Muscle of back (tissue), 11 donors: ENCODE data around the gene SPECC1L. TPM values are rescaled to one million over a fixed set of nuclear protein-coding genes. Genes with fewer than 3 reads are reported as not detected.

ENCODE experiments used
- DNase-seq, 3 donors: peaks; one replicate each; pipeline versions ENCODE4 v3.0.0 to v3.0.0-alpha.2; 2013
- polyA plus RNA-seq, 10 donors: library from polyadenylated mRNA; unstranded; fragments of 120-200 nt; gene quantifications; one replicate each; pipeline ENCODE4 v1.2.1, GENCODE V29; 2013; ENCODE audit not compliant: insufficient read length in 10 of 10

The SPECC1L gene
- polyA plus RNA-seq, 10 donors = 24.9 to 32.4 (median 27.7) TPM

DNA sequence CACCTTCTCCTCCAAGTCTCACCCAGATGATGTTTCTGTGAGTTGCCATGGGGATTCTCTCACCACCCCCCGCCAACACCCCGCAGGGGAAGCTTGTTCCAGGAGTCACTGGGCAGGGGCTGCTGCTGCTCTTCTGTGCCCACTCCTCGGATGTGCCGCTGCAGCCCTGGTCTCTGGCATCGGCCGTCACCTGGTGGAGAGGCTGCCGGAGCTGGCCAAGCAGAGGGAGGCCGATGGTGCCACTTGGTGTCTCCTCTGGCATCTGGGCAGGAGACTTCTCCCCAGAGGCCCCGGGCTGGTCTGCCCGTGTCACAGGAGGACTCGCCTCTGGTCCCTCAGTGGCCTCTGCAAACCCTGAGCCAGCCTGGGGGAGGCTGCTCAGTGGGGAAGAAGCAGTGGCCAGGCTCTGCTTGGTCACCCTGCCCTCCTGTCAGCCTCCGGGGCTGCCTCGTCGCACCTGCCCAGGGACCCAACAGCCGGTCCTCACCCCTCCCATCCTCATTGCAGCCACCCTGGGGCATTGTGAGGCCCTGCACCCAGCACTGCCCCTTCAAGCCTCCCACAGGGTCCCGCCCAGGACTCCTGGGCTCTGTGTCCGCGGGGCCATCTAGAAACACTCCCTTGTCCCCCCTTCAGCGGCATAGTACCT lies 156.3 kb downstream of the SPECC1L start:
- no peak for DNase-seq

- DNase-seq = no peak
Measured at GRCh38 chr22:24427500-24428164, 157.0 kb downstream of the SPECC1L start, which contains the start of gene ADORA2A. Gene ADORA2A (plus strand): TSS chr22:24427599. CDS start chr22:24433405, 5,806 bp downstream.

- DNase-seq = no peak
Measured at GRCh38 chr22:24428751-24429410, 158.2 kb downstream of the SPECC1L start.

- peak in 1 of 3 donors; percentile 53 for DNase-seq
Measured at GRCh38 chr22:24429411-24430365, 159.1 kb downstream of the SPECC1L start.

GRCh38 chr22:24430431-24431308 lies 160.0 kb downstream of the SPECC1L start:
- peak in 1 of 3 donors; percentile 68 for DNase-seq

- no peak for DNase-seq
Measured at GRCh38 chr22:24431309-24432034, 160.8 kb downstream of the SPECC1L start.

GRCh38 chr22:24432059-24432853 lies 161.6 kb downstream of the SPECC1L start:
- peak in 2 of 3 donors; percentile 72 to 86 for DNase-seq

- DNase-seq = peak in 1 of 3 donors; percentile 45
Measured at GRCh38 chr22:24433001-24433827, 162.6 kb downstream of the SPECC1L start.

DNA sequence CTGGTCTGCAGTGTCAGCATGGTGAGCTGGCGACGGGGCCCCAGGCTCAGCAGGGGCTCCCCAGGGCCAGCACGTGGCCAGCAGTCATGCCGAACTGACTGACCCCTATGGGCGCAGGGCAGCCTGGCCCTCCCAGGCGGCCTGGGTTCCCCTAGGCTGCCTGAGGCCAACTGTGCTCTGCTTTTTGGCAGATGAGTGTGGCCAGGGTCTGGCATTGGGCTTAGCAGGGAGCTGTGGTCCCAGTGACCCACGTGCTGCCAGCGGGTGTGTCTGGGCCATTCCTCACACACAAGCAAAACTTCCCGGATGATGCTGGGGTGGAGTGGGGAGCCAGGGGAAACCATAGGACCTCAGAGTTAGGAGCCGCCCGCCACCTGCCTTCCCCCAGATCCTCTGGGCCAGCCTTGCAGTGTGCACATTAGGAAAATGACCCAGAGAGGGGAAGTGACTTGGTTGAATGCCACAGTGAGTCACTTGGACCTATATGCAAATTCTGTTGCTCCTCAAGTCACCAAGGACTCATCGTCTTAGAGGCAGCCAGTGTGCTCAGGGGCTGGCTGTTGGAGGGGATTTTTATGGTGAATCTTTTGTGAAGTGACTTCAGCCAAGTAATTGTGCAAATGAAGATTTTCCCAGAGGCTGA lies 163.3 kb downstream of the SPECC1L start:
- DNase-seq = peak; percentile 61 to 92 (median 82)

GRCh38 chr22:24434471-24435322 lies 164.1 kb downstream of the SPECC1L start:
- DNase-seq = peak; percentile 79 to 97 (median 92)

- no peak for DNase-seq
Measured at GRCh38 chr22:24435323-24435645, 164.7 kb downstream of the SPECC1L start.

DNA sequence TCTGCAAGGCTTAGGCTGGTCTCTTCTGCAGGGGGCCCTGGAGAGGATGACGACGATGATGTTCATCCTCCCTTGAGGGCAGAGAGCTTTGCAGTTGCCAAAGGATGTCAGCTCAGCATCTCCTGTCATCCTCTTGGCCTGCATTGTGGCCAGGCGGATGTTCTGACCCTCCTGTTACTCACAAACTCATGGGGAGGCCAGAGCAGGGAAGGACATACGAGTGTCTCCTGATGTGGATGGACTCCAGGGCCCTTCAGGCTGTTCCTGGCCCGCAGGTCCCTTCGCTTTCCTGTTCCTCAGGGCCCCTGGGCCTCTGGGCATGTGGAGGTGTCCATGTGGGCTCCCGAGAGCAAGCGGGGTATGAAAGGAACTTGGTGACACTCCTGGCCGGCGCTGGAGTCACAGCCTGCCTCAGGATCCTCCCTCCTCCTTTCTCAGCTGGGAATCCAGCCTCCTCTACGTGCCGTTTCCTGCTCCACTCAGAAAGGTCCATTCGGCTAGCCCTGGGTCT lies 165.3 kb downstream of the SPECC1L start:
- peak in 1 of 3 donors; percentile 83 for DNase-seq

DNA sequence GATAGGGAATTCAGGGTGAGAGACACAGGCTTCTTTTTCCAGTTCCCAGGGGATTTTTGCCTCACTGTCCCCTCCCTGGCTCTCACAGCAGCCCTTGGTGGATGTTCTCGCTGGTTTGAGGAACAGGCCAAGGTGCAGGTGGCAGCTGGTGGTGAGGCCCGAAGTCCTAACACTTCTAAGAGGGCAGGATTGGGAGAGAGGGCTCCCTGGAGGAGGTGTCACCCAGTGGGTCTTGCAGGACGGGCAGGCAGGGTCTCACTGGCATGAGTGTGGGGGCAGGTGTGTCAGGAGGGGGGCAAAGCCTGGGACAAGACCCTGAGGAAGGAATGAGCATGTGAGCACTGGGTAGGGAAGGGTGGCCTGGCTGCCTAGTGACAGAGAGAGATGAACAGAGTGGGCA lies 165.9 kb downstream of the SPECC1L start:
- no peak for DNase-seq

DNA sequence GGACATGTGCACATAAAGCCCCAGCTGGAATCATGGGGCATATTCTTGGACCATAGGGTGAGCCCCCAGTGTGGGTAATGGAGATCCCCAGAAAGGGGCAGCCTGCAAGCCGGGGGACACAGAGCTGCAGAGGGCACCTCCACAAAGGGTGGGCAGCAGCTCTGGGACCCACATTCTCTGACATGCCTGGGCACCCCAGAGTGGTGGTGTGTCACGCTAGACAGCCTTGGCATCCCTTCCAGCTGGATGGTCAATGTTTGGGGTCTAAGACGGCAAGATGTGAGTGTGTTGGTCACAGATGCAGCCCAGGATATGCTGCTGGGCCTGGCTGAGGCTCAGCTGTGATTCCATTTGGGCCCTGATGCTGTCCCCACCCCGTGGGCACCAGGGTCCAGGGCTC lies 166.5 kb downstream of the SPECC1L start:
- no peak for DNase-seq

GRCh38 chr22:24437741-24438328 lies 167.2 kb downstream of the SPECC1L start:
- peak in 1 of 3 donors; percentile 35 for DNase-seq

- DNase-seq = peak in 1 of 3 donors; percentile 12
Measured at GRCh38 chr22:24440270-24440717, 169.7 kb downstream of the SPECC1L start.
